ENCODE data around the gene NCOA7. TPM values are rescaled to one million over a fixed set of nuclear protein-coding genes. Genes with fewer than 3 reads are reported as not detected.
"Not testable (repeated sequence)": the region's sequence is repeated elsewhere in the genome, so short reads cannot be mapped to it uniquely, and the experiment has no call there.

NCOA7 gene
- polyA plus RNA-seq, 1 donor: 8.1 TPM

DNA sequence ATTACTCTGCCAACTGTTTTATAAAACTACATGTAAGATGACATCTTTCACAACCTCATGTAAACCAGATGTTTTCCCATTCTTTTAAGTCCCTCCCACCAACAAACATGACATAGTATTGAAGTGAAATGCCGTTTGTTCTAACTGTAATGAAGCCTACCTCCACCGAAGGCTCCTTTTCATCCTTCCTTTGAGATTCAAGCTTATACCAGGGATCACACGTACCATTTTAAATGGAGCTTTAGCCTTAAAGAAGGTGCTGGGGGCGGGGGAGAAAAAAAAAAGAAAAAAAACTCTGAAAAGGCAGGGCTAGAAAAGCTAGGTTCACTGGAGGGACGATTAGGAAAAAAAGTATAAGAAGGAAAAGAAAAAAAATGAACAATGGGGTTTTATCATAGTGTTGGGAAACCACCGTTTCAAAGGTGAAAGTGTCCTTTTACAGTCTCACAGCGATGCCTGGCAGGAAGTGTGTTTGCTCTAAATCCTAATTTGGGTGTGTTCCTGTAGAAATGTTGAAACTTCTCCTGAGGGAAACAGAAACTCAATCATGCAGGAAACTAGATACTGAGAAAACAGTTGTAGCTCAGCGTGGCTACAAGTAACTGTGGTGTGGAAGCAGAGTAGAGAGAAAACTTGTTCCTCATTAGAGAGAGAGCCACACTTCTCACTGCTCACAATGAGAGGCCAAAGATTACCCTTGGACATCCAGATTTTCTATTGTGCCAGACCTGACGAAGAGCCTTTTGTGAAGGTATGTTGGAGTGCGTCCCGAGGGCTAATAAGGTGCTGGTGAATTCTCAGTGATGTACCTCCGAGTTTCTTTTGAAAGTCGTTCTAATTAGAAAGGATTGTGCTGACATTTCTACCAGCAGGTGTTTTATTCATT lies 128.2 kb downstream of the NCOA7 start:
- DNase-seq (ENCODE audit: low read depth): peak; percentile 64

DNA sequence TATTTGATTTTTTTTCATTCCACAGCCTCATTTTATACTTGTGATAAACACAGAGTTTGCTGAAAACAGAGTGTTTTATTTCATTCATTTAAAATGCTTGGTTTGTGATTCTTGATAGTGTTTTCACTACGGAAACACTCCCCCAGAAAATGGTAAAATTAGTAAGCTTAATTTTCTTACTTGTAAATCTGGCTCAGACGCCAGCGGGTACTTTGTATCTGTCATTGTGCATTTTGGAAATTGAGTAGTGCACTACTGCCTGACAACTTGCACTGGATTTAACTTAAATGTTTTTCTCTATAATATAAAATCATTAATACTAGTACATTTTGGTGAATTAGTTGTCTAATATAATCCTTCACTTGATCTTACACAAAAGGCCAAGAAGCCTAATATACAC lies 128.9 kb downstream of the NCOA7 start:
- no peak for DNase-seq (ENCODE audit: low read depth)

DNA sequence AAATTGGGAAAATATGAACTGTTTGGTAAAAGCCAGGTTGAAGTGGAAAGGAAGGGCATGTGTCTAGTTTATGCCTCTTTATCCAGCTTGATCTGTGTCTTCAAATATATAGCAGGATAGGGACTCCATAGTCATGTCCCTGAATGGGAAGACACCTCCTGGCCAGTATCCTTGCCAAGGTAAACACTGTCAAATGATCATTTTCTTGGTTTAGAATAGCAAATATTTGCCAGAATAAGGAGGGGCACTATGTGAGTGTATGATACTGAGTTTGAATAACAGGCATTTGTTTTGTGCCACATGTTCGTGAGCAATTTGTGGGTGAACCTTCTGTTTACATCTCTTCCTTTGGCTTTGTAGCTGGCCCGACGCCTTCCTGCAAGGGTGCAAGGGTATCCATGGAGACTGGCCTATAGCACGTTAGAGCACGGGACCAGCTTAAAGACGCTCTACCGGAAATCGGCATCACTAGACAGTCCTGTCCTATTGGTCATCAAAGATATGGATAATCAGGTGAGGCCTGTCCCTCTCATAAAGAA lies 131.6 kb downstream of the NCOA7 start:
- no peak for DNase-seq (ENCODE audit: low read depth)

DNA sequence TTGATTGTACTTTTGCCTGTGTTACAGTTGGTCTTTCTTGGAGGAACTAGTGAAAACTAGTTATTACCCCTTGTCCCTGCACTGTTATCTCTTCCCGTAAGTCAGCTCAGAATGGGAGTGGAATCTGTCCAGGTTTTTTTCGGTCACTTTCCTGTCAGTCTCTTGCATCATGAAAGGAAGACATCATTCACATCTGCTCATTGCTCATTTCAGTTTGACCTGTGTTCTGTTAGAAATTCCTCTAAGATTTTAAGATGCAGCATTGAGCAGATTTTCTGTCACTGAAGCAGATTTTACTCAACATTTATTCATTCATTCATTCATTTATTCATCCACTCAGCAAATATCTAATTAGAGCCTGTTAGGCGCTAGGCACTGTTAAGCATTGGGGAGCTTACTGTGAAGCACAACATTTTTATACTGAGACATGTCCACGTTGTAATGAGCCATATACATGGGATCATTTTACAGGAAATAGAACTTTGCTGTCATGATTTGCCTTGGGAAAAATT lies 132.7 kb downstream of the NCOA7 start:
- DNase-seq (ENCODE audit: low read depth): no peak

DNA sequence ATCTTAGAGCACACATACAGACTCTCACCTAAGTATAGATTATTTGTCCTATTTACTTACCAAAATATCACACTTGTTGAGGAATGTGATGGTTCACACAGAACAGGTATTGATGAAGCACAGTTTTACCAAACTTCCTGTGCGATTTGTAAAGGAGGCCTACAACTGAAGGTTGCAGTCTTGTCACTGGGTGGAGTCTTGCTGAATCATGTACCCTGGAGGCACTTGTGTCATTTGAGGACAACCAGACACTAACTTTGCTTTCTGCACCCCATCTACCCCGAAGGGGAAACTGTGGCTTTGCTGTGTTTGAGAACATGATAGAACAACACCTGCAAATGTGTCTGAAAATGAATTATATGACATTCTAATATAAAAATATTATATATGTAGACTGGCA lies 133.4 kb downstream of the NCOA7 start:
- no peak for DNase-seq (ENCODE audit: low read depth)

DNA sequence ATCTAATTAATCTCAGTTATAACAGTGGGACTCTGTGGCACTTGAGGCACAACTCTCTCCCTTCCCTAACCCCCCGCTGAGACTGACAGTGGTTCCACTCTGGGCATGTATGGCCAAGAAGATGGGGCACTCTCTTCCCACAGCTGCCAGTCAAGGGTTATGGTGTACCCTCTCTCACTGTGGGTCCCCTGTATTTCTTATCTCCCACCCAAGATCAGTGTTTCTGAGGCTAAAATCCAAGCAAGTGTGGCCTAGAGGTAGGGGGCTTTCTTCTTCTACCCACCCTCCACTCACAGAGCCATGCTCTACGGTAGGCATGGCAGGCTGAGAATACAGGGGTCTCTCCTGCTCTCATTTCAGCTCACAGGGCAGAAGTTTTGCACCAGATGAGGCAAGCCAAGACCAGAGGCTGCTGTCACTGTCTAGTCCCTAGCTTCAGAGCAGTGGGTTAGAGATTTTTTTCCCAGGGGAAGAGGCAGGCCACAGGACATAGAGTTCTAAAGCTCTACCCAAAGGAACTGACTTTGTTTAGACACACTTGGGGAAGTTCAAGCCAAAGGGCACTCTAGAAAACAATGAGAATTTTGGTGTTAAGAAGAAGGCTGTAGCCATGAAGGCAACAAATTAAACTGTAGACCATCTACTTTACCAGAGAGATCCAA lies 134.1 kb downstream of the NCOA7 start:
- DNase-seq (ENCODE audit: low read depth): no peak

DNA sequence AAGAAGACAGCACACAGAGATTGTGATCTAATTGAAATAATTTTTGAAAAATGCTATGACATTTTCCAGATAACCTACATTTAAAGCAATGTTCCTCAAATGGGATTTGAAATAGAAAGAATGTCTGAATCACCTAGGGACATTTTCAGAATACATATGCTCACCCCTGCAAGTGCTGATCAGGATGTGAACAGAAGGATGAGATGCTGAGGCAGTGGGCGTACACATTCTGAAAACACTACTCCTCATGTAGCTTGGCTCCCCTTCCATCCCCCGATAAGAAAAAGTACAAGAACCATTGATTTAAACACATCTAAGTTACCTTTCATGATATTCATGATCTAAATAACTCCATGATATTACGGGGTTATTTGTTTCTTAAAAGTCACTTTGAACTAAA lies 136.0 kb downstream of the NCOA7 start:
- no peak for DNase-seq (ENCODE audit: low read depth)

DNA sequence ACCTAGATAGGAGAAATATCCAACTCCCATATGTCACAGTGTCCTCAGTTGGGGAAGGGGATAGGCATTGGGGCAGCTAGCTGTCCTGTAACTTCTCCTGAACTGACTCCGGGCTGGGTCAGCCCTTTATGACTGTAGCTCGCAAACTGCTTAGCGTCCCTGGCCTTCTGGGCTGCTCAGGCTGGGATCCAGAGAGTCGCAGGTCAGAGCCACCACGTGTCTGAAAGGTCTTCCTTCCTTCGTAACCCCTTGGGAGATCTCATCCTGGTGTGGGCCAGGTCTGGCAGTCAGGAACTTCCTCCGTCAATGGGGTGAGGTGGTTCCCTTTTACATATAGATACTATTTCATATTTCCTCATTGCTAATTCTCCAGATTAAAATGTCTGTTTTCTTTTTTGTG lies 137.0 kb downstream of the NCOA7 start:
- no peak for DNase-seq (ENCODE audit: low read depth)

DNA sequence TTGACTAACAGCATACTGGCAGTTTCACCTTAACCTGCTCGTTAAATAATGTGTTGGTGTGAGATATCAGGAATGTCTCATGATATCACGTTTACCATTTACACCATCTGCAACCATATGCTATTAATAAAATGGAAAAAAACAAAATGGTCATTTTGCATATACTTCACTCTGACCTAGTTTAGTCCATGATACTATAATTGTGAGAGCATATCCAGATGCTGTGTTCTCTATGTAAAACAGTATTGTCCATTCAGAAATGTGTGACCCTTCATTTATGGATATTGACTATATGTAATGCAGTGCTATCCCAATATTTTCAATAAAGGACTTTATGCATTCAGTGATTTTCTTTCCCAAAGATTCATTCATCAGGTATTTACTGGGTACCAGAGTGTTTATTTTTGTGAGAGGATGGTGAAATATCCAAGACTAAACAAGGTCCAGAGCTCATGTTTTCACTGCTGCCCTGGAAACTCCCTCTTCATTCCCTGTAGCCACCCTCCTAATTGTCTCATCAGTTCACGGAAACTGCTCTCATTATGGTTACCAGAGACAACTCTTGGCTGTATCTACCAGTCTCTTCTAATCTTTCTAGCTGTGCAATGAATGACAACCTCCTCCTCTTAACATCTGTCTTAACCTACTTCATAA lies 140.1 kb downstream of the NCOA7 start:
- DNase-seq (ENCODE audit: low read depth): no peak

DNA sequence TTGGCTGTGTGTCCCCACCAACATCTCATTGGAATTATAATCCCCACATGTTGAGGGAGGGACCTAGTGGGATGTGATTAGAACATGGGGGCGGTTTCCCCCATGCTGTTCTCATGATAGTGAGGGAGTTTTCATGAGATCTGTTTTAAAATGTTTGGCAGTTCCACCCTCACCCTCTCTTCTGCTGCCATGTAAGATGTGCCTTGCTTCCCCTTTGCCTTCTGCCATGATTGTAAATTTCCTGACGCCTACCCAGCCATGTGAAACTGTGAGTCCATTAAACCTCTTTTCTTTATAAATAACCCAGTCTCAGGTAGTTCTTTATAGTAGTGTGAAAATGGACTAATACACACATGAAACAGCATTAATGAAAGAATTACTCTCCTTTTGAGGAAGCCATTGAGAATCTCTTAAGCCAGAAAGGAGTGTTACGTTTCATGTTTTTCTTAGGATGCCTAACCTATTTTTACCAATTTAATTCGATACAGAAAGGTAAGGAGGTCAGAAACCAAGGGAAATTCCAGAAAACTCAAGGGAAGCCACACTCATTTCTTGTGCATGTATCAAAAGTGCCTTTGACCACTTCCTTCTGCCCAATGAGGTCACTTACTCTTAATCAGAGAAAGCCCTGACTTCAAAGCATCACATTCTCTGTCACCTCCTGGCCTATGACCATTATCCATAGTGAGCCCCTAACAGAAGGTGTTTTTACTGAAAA lies 141.1 kb downstream of the NCOA7 start:
- DNase-seq (ENCODE audit: low read depth): no peak

DNA sequence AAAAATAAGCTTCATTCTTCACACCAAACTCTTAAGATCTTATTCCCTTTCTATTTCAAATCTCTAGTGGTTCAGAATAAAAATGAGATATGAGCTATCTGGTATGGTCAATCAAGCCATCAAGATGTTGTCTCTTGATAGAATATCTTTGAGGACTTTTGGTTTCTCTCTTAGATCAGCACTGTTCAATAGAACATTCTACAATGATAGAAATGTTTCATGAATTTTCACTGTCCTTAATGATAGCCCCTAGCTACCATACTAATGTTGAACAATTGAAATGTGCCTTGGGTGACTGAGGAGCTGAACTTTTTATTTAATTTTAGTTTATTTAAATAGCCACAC lies 141.7 kb downstream of the NCOA7 start:
- no peak for DNase-seq (ENCODE audit: low read depth)

DNA sequence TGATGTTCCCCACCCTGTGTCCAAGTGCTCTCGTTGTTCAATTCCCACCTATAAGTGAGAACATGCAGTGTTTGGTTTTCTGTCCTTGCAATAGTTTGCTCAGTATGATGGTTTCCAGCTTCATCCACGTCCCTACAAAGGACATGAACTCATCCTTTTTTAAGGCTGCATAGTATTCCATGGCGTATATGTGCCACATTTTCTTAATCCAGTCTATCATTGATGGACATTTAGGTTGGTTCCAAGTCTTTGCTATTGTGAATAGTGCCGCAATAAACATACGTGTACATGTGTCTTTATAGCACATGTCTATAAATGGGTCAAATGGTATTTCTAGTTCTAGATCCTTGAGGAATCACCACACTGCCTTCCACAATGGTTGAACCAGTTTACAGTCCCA lies 144.8 kb downstream of the NCOA7 start:
- DNase-seq (ENCODE audit: low read depth): not testable (repeated sequence)

DNA sequence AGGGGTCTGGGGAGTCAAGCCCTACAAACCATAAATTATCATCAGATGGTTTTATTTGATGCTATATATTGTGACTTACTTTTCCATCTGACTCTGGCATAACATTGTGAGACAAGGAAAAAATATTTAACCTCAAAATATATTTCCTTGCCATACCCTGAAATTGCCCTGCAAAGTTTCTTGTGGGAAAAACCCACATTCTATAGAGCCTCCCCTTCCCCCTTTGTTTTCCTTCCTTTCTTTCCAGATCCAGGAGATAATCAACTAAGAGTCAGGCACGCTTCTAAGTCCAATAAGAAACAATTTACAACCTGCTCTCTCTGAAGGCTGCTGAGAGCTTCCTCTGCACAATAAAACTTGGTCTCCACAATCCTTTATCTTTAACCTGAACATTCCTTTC lies 148.3 kb downstream of the NCOA7 start:
- no peak for DNase-seq (ENCODE audit: low read depth)

DNA sequence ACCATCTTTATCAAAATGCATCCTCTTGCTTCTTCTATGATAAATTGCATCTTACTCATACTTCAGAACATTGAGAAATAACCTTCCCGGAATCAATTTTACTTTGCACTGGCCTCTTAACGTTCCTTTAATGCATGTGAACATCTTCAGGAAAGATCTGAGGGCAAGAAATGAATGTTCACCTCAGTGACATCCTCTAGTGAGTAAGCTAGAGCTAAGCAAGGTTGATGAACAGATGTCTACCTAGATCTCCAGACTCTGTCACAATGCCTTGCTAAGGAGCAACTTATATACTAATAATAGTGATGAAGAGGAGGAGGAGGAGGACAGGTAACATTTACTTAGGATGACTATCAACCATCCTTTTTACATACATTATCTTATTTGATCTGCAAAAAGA lies 149.0 kb downstream of the NCOA7 start:
- no peak for DNase-seq (ENCODE audit: low read depth)

DNA sequence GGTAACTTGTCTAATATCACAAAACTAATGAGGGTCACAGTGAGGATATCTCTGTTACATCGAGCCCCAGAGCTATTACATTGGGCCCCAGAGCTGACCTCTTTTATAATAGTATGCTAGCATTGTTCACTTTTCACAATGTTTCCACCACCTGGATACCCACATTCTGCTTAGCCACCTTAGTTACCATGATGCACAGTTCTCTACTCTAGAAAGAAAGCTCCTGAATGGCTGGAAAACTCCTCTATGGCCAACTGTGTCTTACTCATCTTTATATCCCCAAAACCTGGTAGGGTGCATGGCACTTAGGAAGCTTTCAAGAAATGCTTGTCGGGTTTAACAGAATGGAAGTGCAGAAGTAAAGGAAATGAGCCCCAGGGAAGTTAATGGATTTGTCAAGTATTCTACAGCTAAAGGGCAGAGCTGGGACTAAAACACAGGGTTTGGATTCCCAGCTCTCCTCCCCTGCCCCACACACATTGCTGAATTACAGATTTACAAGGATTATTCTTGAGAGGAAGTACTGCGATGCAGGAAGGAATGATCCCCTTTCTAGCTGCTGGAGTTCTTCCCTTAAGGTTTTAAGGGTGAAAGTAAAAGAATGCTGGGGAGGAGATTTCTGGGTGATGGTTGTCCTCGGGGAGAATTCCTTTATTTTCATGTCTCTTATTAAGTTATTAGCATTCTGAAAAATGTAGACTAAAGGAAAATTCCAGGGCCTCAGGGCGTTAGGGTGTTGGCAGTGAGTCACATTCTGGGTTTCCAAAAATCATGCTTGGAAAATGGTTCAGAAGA lies 149.7 kb downstream of the NCOA7 start:
- DNase-seq (ENCODE audit: low read depth): no peak

DNA sequence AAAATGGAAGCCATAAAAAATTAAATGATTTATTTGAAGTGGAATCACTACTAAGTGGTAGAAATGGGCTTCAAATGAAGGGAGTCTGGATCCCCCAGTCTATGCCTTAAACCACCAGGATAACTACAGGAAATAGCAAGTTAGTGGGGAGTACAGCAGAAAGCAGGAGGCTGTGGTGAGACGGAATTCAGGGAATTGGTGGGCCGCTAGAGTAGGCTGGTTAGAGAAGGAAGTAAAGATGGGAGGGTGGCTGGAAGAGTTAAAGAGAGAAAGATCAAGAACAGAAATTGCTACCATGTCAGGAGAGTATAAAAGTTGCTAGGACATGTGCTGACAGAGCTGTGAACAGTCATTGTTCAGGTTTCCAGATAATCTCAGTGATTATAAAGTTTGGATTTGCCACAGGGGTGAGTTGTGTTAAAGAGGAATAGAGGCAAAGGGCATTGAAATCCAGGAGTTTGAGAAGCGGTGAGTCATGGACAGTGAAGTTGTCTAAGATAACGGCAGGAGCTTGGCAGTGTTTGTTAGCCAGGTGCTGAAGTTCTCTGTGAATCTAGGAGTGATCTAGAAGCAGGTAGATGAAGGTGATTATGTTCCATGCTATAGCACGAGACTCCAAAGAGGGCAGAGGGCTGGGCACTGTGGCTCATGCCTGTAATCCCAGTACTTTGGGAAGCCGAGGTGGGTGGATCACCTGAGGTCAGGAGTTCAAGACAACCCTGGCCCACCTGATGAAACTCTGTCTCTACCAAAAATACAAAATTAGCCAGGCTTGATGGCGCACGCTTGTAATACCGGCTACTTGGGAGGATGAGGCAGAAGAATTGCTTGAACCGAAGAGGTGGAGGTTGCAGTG lies 152.1 kb downstream of the NCOA7 start:
- no peak for DNase-seq (ENCODE audit: low read depth)

DNA sequence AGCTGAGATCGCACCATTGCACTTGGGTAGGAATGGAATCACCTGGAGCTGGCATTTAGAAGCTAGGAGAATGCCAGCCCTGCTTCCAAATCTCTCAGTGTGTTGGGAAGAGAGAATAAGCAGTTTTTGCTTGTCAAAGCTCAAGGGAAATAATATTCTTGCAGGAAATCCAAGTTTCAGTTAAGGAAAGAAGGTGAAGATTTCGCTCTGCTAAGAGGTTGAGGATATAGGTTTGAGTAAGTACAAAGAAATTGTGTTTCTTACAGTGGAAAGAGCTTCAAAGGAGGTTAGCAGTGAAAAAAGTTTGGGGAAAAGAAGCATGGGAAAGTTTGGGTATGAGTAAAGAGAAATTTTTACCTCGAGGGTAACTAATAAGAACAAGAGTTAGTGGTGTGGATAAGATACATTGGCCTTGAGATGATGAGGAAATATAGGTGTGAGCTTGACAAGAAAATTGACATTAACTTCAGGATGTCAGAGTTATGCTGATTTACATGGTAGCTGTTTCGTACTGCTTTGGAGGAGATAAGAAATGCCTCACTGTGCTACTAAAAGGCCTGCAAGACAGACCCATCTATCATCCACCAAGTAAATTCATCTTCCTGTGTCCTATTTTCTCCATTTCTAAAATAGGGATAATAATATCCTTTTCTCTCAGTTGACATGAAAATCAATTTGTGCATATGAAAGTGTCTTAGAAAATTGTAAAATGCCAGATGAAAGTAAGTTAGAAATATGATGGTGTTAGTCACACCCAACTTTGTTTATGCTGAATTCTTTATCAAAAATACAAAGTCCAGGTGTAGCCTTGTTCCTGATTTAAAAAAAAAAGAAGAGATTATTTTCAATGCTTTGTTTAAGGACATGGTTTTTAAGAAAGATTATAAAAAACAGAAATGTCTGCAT lies 153.0 kb downstream of the NCOA7 start:
- no peak for DNase-seq (ENCODE audit: low read depth)

DNA sequence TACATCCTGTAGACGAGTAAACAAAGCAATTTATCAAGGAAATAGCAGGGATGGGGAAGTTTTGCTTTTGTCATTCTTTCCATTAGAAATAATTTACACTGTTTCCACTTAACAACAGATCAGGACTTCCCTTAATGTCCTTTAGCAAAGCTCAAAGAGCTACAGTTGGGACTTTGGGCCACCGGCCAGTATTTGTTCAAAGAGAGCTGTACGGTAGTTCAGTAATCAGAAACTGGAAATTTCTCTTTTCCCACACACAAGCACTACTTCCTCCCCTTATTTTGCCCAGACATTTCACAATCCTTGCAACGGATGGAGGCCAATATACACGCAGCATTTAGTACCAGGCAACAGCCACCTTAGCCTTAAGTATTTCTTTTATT lies 153.7 kb downstream of the NCOA7 start:
- no peak for DNase-seq (ENCODE audit: low read depth)

DNA sequence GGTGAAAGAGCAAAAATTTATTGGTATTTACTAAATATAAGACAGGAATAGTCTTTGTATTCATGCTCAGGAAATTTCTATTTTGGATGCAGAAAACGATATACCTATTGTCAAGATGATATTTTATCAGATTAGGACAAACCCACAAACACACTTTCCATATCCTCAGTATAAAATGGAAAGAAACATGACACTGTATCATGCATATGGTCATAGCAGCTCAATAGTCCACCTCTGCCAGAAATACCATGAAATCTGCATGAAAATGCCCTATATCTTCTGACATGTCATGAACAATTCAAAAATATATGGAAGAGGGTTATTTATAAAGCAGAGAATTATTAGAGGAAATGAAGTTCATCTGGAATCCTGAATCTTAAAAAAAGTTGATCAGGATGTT lies 154.1 kb downstream of the NCOA7 start:
- DNase-seq (ENCODE audit: low read depth): no peak
